Tibial nerve (tissue), 4 donors: ENCODE data around the gene CPA4. TPM values are rescaled to one million over a fixed set of nuclear protein-coding genes. Genes with fewer than 3 reads are reported as not detected.
A peak's percentile ranks its signal among the peaks of the same experiment; 100 is the strongest.

Source experiments
- DNase-seq, 2 donors: peaks; one replicate each; pipeline ENCODE4 v3.0.0-alpha.2; 2019; ENCODE audit warnings: low spot score in 2 of 2
- H3K27ac ChIP-seq, 4 donors: fragments of 200-600 bp; sonication (generic) in 3 of 4; one replicate each; pipeline ENCODE4 v1.5.1; 2017 to 2019; ENCODE audit warnings: mild to moderate bottlenecking in 1 of 4
- H3K27me3 ChIP-seq, 2 donors: fragments of 200-600 bp; sonication (generic) in 1 of 2; one replicate each; pipeline versions ENCODE4 v1.5.1 to v1.6.0; 2017 to 2019
- H3K36me3 ChIP-seq, 3 donors: fragments of 200-600 bp; sonication (generic); one replicate each; pipeline ENCODE4 v1.5.1; 2018 to 2019
- H3K4me1 ChIP-seq, 4 donors: fragments of 200-600 bp; sonication (generic) in 3 of 4; one replicate each; pipeline ENCODE4 v1.5.1; 2017 to 2019
- H3K4me3 ChIP-seq, 4 donors: fragments of 200-600 bp; sonication (generic) in 3 of 4; one replicate each; pipeline ENCODE4 v1.5.1; 2017 to 2019; ENCODE audit warnings: mild to moderate bottlenecking in 1 of 4, moderate library complexity in 1 of 4
- H3K9me3 ChIP-seq, 4 donors: fragments of 200-600 bp; sonication (generic) in 3 of 4; one replicate each; pipeline ENCODE4 v1.5.1; 2017 to 2019
- CTCF ChIP-seq, 5 experiments: fragments of 200-600 bp in 3 of 5; fragments of 450-650 bp in 2 of 5; sonication (generic) in 3 of 5; IDR thresholded peaks; one replicate each; pipeline ENCODE4 v1.5.1; 2016 to 2019; ENCODE audit warnings: antibody characterized with exemption in 5 of 5, mild to moderate bottlenecking in 3 of 5, moderate library complexity in 2 of 5
- EP300 ChIP-seq, 2 donors: sonication (generic); formaldehyde crosslinking; IDR thresholded peaks; one replicate each; pipeline ENCODE4 v1.6.1; 2017; ENCODE audit warnings: antibody characterized with exemption in 2 of 2, mild to moderate bottlenecking in 1 of 2
- POLR2A ChIP-seq, 2 donors: fragments of 450-650 bp; IDR thresholded peaks; one replicate each; pipeline ENCODE4 v1.6.1; 2017; ENCODE audit warnings: antibody characterized with exemption in 2 of 2, mild to moderate bottlenecking in 2 of 2, moderate library complexity in 2 of 2
- WGBS, 2 donors: methylation state at CpG; one replicate each; pipeline ENCODE4 v1.1.5; 2018; 5-methylcytosine and 5-hydroxymethylcytosine counted together
- total RNA-seq, 4 donors: library from RNA; depleted of rRNA; stranded (reverse); fragments of >200 nt; gene quantifications; one replicate each; pipeline ENCODE4 v1.1.0, GENCODE V29; 2016

The CPA4 gene
- total RNA-seq, 4 donors from 2014 or later, result 5.4 TPM; not detected in 3

- Histone ChIP-seq H3K4me3 (no peak overlapping the region), H3K36me3 (no peaks in the 10 kb centered on the region), H3K27me3 (no peaks in the 10 kb centered on the region), H3K9me3 (no peaks in the 10 kb centered on the region), H3K27ac (no peak overlapping the region), H3K4me1 (peaks cover 0 to 8% (median 0%) of the 10 kb centered on the region in 4 donors)
- 83 to 86% methylated on average over 3 of the region's 3 CpGs for WGBS, 2 donors
- no peak for DNase-seq
- TF ChIP-seq EP300 (IDR thresholded peaks at IDR 0.05) (no peak), POLR2A (IDR thresholded peaks at IDR 0.05) (no peak), CTCF (IDR thresholded peaks at IDR 0.05) (no peak)
These were observed 45.3 kb downstream of the CPA4 start for GRCh38 chr7:130338233-130338632.

GRCh38 chr7:130341882-130342281 is 48.9 kb downstream of the CPA4 start:
- H3K27ac ChIP-seq, result no peak overlapping the region
- no peaks in the 10 kb centered on the region for H3K27me3 ChIP-seq
- no peaks in the 10 kb centered on the region for H3K4me1 ChIP-seq
- WGBS, 2 donors, result 94% methylated on average over 4 of the region's 4 CpGs
- no peak for TF ChIP-seq EP300 (IDR thresholded peaks at IDR 0.05)
- TF ChIP-seq POLR2A (IDR thresholded peaks at IDR 0.05), result no peak
- no peak for TF ChIP-seq CTCF (IDR thresholded peaks at IDR 0.05)
- no peak overlapping the region for H3K4me3 ChIP-seq
- DNase-seq, result no peak
- H3K36me3 ChIP-seq, result no peaks in the 10 kb centered on the region
- no peaks in the 10 kb centered on the region for H3K9me3 ChIP-seq

GRCh38 chr7:130342701-130343380 is 49.9 kb downstream of the CPA4 start:
- H3K4me1 ChIP-seq, result no peaks in the 10 kb centered on the region
- no peaks in the 10 kb centered on the region for H3K27me3 ChIP-seq
- no peak for TF ChIP-seq EP300 (IDR thresholded peaks at IDR 0.05)
- TF ChIP-seq POLR2A (IDR thresholded peaks at IDR 0.05), result no peak
- TF ChIP-seq CTCF (IDR thresholded peaks at IDR 0.05), result no peak
- no peak overlapping the region for H3K4me3 ChIP-seq
- no peaks in the 10 kb centered on the region for H3K9me3 ChIP-seq
- no peak overlapping the region for H3K27ac ChIP-seq
- no peaks in the 10 kb centered on the region for H3K36me3 ChIP-seq
- DNase-seq, result no peak
- WGBS, 2 donors, result 96 to 98% methylated on average over 3 of the region's 3 CpGs

GRCh38 chr7:130344271-130344866 is 51.4 kb downstream of the CPA4 start, which contains the start of gene CPA5:
CPA5 (plus strand) TSS chr7:130344816; CDS start chr7:130346486, 1,670 bp downstream.
- H3K4me1 ChIP-seq, result no peaks in the 10 kb centered on the region
- no peak for DNase-seq
- 90 to 95% methylated on average over 5 of the region's 5 CpGs for WGBS, 2 donors
- H3K27me3 ChIP-seq, result no peaks in the 10 kb centered on the region
- H3K36me3 ChIP-seq, result no peaks in the 10 kb centered on the region
- no peaks in the 10 kb centered on the region for H3K9me3 ChIP-seq
- no peak within 1 kb of the TSS for H3K27ac ChIP-seq
- H3K4me3 ChIP-seq, result peak within 1 kb of the TSS in 2 of 4 donors; percentile 5 to 8
- TF ChIP-seq EP300 (IDR thresholded peaks at IDR 0.05) (no peak), CTCF (IDR thresholded peaks at IDR 0.05) (no peak)

- Histone ChIP-seq H3K4me1 (no peaks in the 10 kb centered on the region), H3K27me3 (no peaks in the 10 kb centered on the region), H3K36me3 (no peaks in the 10 kb centered on the region), H3K4me3 (peak overlapping the region in 2 of 4 donors; percentile 5 to 8), H3K27ac (no peak overlapping the region), H3K9me3 (no peaks in the 10 kb centered on the region)
- WGBS, 2 donors, result 37 to 41% methylated on average over 8 of the region's 8 CpGs
- no peak for DNase-seq
- no peak for TF ChIP-seq EP300 (IDR thresholded peaks at IDR 0.05)
These were observed 52.2 kb downstream of the CPA4 start for GRCh38 chr7:130345136-130345535.
